Heart left ventricle (tissue), 16 donors: ENCODE measurements around the gene OR10G3. TPM values are rescaled to one million over a fixed set of nuclear protein-coding genes. Genes with fewer than 3 reads are reported as not detected.

Source experiments
- ATAC-seq, 4 donors: fragments of 200-7000 bp; cut with Tn5 transposase; one replicate each; pipeline ENCODE4 v1.9.1; 2020 to 2022; ENCODE audit warnings: moderate library complexity in 4 of 4, mild to moderate bottlenecking in 3 of 4, moderate number of reproducible peaks in 1 of 4
- DNase-seq, 5 donors: peaks; one replicate each; pipeline ENCODE4 v3.0.0-alpha.2; 2020
- H3K27ac ChIP-seq, 12 donors: fragments of 200-600 bp; sonication (generic) in 4 of 12; one replicate each; pipeline versions ENCODE4 v1.5.0 to v1.8.0; 2016 to 2022; ENCODE audit warnings: mild to moderate bottlenecking in 2 of 12
- H3K27me3 ChIP-seq, 9 donors: fragments of 200-600 bp; sonication (generic) in 2 of 9; one replicate each; pipeline versions ENCODE4 v1.5.1 to v1.8.0; 2016 to 2022; ENCODE audit warnings: mild to moderate bottlenecking in 3 of 9
- H3K36me3 ChIP-seq, 9 donors: fragments of 200-600 bp; sonication (generic) in 2 of 9; one replicate each; pipeline versions ENCODE4 v1.5.0 to v1.8.0; 2018 to 2022; ENCODE audit warnings: mild to moderate bottlenecking in 2 of 9
- H3K4me1 ChIP-seq, 12 donors: fragments of 200-600 bp; sonication (generic) in 4 of 12; one replicate each; pipeline versions ENCODE4 v1.5.0 to v1.8.0; 2016 to 2022; ENCODE audit warnings: mild to moderate bottlenecking in 3 of 12
- H3K4me3 ChIP-seq, 12 donors: fragments of 200-600 bp; sonication (generic) in 4 of 12; one replicate each; pipeline versions ENCODE4 v1.5.0 to v1.8.0; 2017 to 2022; ENCODE audit warnings: mild to moderate bottlenecking in 9 of 12, moderate library complexity in 4 of 12
- H3K9me3 ChIP-seq, 12 donors: fragments of 200-600 bp; sonication (generic) in 4 of 12; one replicate each; pipeline versions ENCODE4 v1.5.0 to v1.8.0; 2016 to 2022; ENCODE audit warnings: mild to moderate bottlenecking in 1 of 12
- CTCF ChIP-seq, 12 donors: fragments of 200-600 bp; sonication (generic) in 4 of 12; IDR thresholded peaks; one replicate each; pipeline versions ENCODE4 v1.5.0 to v1.8.0; 2018 to 2022; ENCODE audit warnings: antibody characterized with exemption in 12 of 12, mild to moderate bottlenecking in 5 of 12
- POLR2A ChIP-seq, 2 donors: fragments of 450-650 bp; IDR thresholded peaks; one replicate each; pipeline ENCODE4 v1.6.1; 2017; ENCODE audit warnings: antibody characterized with exemption in 2 of 2, mild to moderate bottlenecking in 2 of 2, moderate library complexity in 2 of 2
- WGBS, 4 donors: extraction: QIAGEN DNeasy Blood & Tissue Kit in 2 of 4; methylation state at CpG; one replicate each; pipeline versions ENCODE4 v1.1.5 to v1.1.7; 2013 to 2018; 5-methylcytosine and 5-hydroxymethylcytosine counted together
- intact Hi-C, 10 donors: fragments of 100-400 bp; cut with DNase I; formaldehyde crosslinking; loops; one replicate each; pipeline versions ENCODE4 v1.11.1 to v1.14.2; 2022
- polyA plus RNA-seq, 2 donors: library from polyadenylated mRNA; stranded (reverse); fragments of 200-250 nt; gene quantifications; one replicate each; pipeline ENCODE4 v1.2.3, GENCODE V29; 2013
- total RNA-seq, 9 donors: library from RNA; depleted of rRNA in 2 of 9; stranded (reverse); fragments of >200 nt in 2 of 9; fragmentation: NEBNext Ultra II Directional in 3 of 9; extraction: Animal tissue kit (Norgen Biotek cat#: 25700) in 3 of 9; gene quantifications; one replicate each; pipeline versions ENCODE4 v1.1.0 to v1.2.4, GENCODE V29; 2016 to 2023
- donor health status: ischemic (EF 13 %, LVEDD 7.1; RV severe dilation, severe dysfunction).
- donor health status: healthy with polysubstance abuse.
- donor health status: DM: no; HTN: yes; CAD: no.
- donor health status: DM: no; HTN: no; CAD: no.
- donor health status: ischemic (EF 25% LVEDD 6.9; RV normal size, moderate dysfunction).
- donor health status: ischemic (EF 25% LVEDD 5.7; RV mildly dilated, moderate dysfunction).
- donor health status: healthy.
- donor health status: DM: yes; HTN: yes; CAD: no.
- donor health status: ischemic (EF 35%, LVEDD 5.7; RV mildly dilated, moderate dysfunction).
- donor health status: nonischemic (EF 11% LVEDD 7.7; RV severe dilation, severe dysfunction).
- donor health status: DM: yes; HTN: yes; CAD: no.
- donor health status: PGD.
- donor health status: ischemic (EF 29% LVEDD 5.4; RV normal size, mild dysfunction).
- donor health status: nonischemic (EF 23%, LVEDD 6.1; RV moderate dilation, normal function).

Gene OR10G3
- total and polyA plus RNA-seq, 11 donors, result 0.18 TPM; not detected in 10

- Histone ChIP-seq H3K27me3 (no peaks in the 10 kb centered on the region), H3K4me1 (peaks cover 0 to 6% (median under 1%) of the 10 kb centered on the region in 12 donors), H3K9me3 (no peaks in the 10 kb centered on the region), H3K36me3 (no peaks in the 10 kb centered on the region), H3K4me3 (no peak overlapping the region), H3K27ac (no peak overlapping the region)
- DNase-seq, result no peak
- ATAC-seq, result no peak
- WGBS, 4 donors, result 56 to 77% (median 68%) methylated on average over 2 of the region's 2 CpGs
- intact Hi-C loops, result no loop called here
- TF ChIP-seq POLR2A (IDR thresholded peaks at IDR 0.05) (no peak), CTCF (IDR thresholded peaks at IDR 0.05) (no peak)
Observed at GRCh38 chr14:21521501-21521900, 58.4 kb downstream of the OR10G3 start.

- H3K36me3 ChIP-seq, result no peaks in the 10 kb centered on the region
- peaks cover 0 to 4% (median 0%) of the 10 kb centered on the region in 12 donors for H3K4me1 ChIP-seq
- no peaks in the 10 kb centered on the region for H3K27me3 ChIP-seq
- intact Hi-C loops, result no loop called here
- H3K27ac ChIP-seq, result no peak overlapping the region
- DNase-seq (no peak), ATAC-seq (no peak)
- no peaks in the 10 kb centered on the region for H3K9me3 ChIP-seq
- TF ChIP-seq CTCF (IDR thresholded peaks at IDR 0.05) (no peak), POLR2A (IDR thresholded peaks at IDR 0.05) (no peak)
- 85 to 100% (median 92%) methylated on average over 1 of the region's 1 CpG for WGBS, 4 donors
- H3K4me3 ChIP-seq, result no peak overlapping the region
Observed at GRCh38 chr14:21520767-21521166, 59.1 kb downstream of the OR10G3 start.

GRCh38 chr14:21518725-21519124 is 61.2 kb downstream of the OR10G3 start:
- no peaks in the 10 kb centered on the region for H3K36me3 ChIP-seq
- no peak for ATAC-seq
- H3K4me3 ChIP-seq, result no peak overlapping the region
- TF ChIP-seq POLR2A (IDR thresholded peaks at IDR 0.05) (no peak), CTCF (IDR thresholded peaks at IDR 0.05) (no peak)
- no peak for DNase-seq
- H3K4me1 ChIP-seq, result no peaks in the 10 kb centered on the region
- no peak overlapping the region for H3K27ac ChIP-seq
- intact Hi-C loops, result no loop called here
- no peaks in the 10 kb centered on the region for H3K9me3 ChIP-seq
- no peaks in the 10 kb centered on the region for H3K27me3 ChIP-seq
- WGBS, 4 donors, result 68 to 88% (median 84%) methylated on average over 2 of the region's 2 CpGs

Other genes starting within 250 kb of the OR10G3 start
- 10 to 100 TPM; 25.1 to 38.1 (median 29.6) TPM for gene SUPT16H, start 196.1 kb downstream of the OR10G3 start, total RNA-seq
- 10 to 100 TPM; 19.5 to 42.3 TPM for gene SUPT16H, start 196.1 kb downstream of the OR10G3 start, polyA plus RNA-seq
- gene CHD8, start 124.0 kb downstream of the OR10G3 start, total RNA-seq, result 10 to 100 TPM; 24.7 to 56.9 (median 42.3) TPM
- gene CHD8, start 124.0 kb downstream of the OR10G3 start, polyA plus RNA-seq, result 10 to 100 TPM; 19.0 to 21.2 TPM
- gene RAB2B, start 103.1 kb downstream of the OR10G3 start, total RNA-seq, result 10 to 100 TPM; 13.3 to 24.5 (median 17.2) TPM
- gene RAB2B, start 103.1 kb downstream of the OR10G3 start, polyA plus RNA-seq, result 10 to 100 TPM in 1 of 2 donors, 1 to 10 TPM in 1; 7.0 to 12.6 TPM
- 100 to 1,000 TPM in 1 of 9 donors, 10 to 100 TPM in 8; 51.1 to 100 (median 87.4) TPM for gene TOX4, start 102.9 kb downstream of the OR10G3 start, total RNA-seq
- 10 to 100 TPM; 16.2 to 59.7 TPM for gene TOX4, start 102.9 kb downstream of the OR10G3 start, polyA plus RNA-seq
- gene METTL3, start 68.7 kb downstream of the OR10G3 start, total RNA-seq, result 10 to 100 TPM; 21.0 to 37.0 (median 25.2) TPM
- gene METTL3, start 68.7 kb downstream of the OR10G3 start, polyA plus RNA-seq, result 10 to 100 TPM; 25.8 to 26.8 TPM
- 1 to 10 TPM; 2.5 to 9.4 (median 3.9) TPM for gene SALL2, start 53.7 kb downstream of the OR10G3 start, total RNA-seq
- 1 to 10 TPM; 1.4 to 1.8 TPM for gene SALL2, start 53.7 kb downstream of the OR10G3 start, polyA plus RNA-seq
- gene OR10G2, start 54.9 kb upstream of the OR10G3 start, total RNA-seq, result not detected
- gene OR10G2, start 54.9 kb upstream of the OR10G3 start, polyA plus RNA-seq, result not detected
- gene OR4E2, start 73.8 kb upstream of the OR10G3 start, total RNA-seq, result not detected
- not detected for gene OR4E2, start 73.8 kb upstream of the OR10G3 start, polyA plus RNA-seq
- not detected for gene OR4E1, start 93.7 kb upstream of the OR10G3 start, total RNA-seq
- not detected for gene OR4E1, start 93.7 kb upstream of the OR10G3 start, polyA plus RNA-seq